8988T (cell line): Measurements from ENCODE around the gene RFX6.

ENCODE experiments used
- DNase-seq: peaks from one replicate; pipeline ENCODE4 v3.0.0; 2011

The RFX6 gene

GRCh38 chr6:116902634-116903033 is 25.6 kb downstream of the RFX6 start:
- DNase-seq: no peak

- no peak for DNase-seq
These were observed 46.0 kb downstream of the RFX6 start for GRCh38 chr6:116922853-116923548.

DNA sequence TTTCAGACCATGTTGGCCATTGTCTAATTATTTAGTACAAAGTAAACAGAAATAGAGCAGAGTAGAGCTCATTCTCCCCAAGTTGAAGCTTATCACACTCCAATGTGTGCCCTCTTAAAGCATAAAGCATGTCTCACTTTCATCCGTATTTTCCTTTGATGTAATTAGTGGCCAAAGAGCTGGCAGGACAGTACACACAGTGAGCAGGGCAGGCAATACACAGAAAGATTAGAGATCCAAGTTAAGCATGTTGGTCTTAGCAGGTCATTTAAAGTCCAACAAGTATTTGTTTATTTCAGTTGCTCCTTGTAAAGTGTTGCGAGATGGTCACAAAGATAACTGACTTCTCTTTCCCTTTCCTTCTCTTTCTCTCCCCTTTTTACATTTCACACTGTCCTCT is 47.2 kb downstream of the RFX6 start:
- DNase-seq: no peak

DNA sequence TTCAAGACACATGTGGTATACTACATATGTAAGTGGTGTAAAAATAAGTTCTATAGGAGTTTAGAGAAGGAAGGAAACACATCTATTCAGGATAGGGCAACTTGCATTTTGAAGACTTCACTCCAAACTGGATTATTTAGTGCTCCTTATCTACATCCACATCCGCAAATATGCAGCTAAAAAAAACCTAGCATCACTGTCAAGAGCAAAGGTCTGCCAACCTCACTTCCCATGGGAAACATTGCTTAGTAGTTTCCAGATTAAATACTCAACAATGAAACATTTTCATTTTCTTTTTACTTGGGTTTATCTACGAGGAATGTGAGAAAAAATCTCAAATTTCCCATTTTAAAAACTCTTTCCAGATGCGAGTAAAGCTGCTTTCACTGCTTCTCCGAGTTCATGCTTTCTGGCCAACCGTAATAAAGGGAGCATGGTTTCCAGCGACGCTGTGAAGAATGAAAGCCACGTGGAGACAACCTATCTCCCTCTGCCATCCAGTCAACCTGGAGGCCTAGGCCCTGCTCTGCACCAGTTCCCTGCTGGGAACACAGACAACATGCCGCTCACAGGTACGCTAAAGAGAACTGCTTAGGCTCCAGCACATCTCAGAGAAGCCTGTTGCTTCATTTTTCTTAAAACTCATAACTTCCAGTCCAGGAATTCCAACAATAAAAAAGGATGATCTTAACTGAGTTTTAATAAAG is 48.2 kb downstream of the RFX6 start:
- DNase-seq: no peak

- DNase-seq: no peak
These were observed 51.6 kb downstream of the RFX6 start for GRCh38 chr6:116928677-116929076.

DNA sequence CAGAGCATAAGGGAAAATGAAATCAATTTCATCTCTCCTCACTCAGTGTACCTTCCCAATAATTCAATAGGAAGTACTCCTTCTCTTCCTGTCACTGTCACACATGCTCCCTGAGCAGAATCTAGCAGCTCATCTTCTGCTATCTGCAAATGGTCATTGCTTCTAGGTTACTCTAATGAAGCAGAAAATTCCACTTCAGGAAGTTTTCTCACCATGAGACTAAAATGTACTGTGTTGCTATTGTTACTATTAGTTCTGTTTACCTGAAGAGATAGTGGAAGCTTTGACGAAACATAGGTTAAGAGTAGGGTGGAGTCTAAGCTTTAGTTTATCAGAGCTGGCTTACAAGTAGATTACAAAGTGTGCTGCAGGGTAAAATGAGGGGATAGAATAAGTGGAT is 52.8 kb downstream of the RFX6 start:
- DNase-seq: no peak

- DNase-seq: no peak
These were observed 54.4 kb downstream of the RFX6 start for GRCh38 chr6:116931456-116931855.

- no peak for DNase-seq
These were observed 55.5 kb downstream of the RFX6 start for GRCh38 chr6:116932496-116932895.

GRCh38 chr6:116933485-116933884 is 56.4 kb downstream of the RFX6 start:
- DNase-seq: no peak

GRCh38 chr6:116938305-116938704 is 61.3 kb downstream of the RFX6 start:
- no peak for DNase-seq

DNA sequence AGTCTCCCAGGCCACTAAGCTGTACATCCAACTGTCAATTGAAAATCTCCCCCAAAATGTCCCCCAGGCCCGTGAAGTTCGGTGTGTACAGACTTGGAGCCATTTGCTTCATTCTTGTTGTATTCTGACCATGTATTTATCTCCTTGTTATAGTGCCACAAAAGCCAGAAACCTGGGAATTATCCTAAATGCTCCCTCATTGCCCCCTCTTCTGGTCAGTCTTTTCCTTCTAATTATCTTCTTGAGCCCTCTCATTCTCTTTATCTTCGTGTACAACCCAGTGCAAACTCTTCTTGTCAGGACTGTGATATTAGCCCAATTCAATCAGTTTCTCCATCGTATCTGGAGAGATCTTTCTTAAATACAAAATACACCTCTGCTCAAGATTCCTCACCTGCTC is 64.7 kb downstream of the RFX6 start:
- DNase-seq: no peak

GRCh38 chr6:116945809-116946208 is 68.8 kb downstream of the RFX6 start:
- DNase-seq: no peak

DNA sequence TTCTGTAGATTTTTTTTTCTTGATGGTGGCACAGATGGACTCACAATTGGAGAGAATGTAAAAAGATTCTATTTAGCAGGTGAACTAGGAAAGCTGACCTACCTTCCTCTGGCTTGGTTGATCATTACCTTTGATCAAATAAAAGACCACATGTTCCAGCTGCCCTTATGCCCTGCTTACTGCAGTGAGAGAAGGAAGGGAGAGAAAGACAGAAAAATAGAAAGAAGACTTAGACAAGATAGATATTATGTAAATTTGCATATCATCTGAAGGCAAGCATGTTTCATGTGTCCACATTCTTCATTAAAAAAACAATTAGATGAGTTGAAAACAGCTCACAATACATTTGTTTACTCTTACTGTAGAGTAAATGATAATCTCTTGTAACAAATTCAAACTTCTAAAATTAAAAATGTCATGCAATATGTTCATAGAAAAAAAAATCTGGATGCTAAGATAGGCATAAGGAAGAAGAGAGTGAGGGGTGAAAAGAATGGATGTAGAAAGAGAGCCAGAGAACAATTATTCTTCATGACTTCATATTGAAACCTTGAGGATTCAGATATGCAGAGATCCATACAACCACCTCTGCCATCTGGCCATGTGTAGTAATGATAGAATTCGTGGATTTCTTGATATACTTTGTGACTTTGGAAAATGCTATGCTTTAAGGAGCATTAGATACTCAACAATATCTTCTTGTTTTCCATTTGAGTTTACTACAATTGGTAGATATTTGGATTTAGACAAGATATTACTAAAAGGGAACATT is 71.7 kb downstream of the RFX6 start:
- no peak for DNase-seq

- DNase-seq: no peak
These were observed 72.9 kb downstream of the RFX6 start for GRCh38 chr6:116949964-116950363.

DNA sequence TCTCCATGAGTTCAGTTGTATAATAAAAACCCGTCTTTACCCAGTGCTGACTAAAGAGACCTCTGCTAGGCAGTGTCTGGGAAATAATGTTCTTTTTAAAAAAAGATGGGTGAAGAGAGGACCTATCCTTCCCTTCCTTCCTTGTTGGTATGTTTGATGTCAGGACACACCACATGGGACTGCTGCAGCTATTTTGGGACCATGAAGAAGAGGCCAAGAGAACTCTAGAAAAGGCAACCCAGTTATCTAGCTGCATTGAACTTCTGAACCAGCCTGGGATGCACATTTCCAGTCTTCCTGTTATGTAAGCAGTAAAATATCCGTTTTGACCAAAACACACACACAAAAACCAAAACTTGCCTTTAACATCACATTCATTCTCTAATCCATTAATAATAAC is 77.3 kb downstream of the RFX6 start:
- no peak for DNase-seq

DNA sequence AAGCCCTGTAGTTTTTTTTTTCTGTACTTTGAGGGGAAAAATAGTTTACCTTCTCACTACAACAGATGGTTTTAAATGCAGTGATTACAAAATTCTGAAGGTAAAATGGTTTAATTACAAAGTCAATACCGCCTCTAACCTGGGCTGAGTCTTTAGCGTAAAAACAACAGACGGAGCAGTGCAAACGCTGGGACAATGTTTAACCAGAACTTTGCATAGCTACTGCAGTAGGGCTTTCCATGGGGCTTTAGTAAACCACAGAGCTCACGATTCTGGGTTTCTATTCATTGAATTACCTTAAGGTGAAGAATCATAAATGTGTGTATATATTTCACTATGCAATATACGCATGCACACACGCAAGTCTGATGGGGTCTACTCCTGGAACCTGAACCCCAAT is 77.9 kb downstream of the RFX6 start:
- no peak for DNase-seq

- no peak for DNase-seq
These were observed 78.7 kb downstream of the RFX6 start for GRCh38 chr6:116955773-116956172.

- DNase-seq: no peak
These were observed 86.9 kb downstream of the RFX6 start for GRCh38 chr6:116963972-116964371.

GRCh38 chr6:116966675-116967576 is 89.9 kb downstream of the RFX6 start:
- no peak for DNase-seq

- peak; percentile 5 for DNase-seq
These were observed 92.3 kb downstream of the RFX6 start for GRCh38 chr6:116969211-116969863.

DNA sequence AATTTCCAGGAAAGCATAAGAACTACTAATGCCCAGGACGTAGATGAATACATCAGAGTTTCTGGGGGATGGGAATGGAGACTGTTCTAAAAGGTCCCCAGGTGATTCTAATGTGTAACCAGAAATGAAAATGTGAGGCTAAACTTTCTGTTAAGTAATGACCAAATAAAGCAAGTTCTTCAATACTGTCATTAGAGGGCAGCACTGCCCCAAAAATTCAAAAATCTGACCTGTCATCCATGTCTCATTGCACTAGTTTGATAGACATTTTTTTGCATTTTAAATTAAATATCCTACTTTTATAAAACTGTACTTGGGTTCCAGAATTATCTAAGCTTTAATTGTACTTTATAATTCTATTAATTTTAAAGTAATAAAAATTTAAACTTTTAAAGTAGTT is 94.9 kb downstream of the RFX6 start:
- no peak for DNase-seq

GRCh38 chr6:116973976-116974375 is 96.9 kb downstream of the RFX6 start:
- DNase-seq: no peak
